ENCODE measurements around the gene THRA.

Gene THRA, protein sequence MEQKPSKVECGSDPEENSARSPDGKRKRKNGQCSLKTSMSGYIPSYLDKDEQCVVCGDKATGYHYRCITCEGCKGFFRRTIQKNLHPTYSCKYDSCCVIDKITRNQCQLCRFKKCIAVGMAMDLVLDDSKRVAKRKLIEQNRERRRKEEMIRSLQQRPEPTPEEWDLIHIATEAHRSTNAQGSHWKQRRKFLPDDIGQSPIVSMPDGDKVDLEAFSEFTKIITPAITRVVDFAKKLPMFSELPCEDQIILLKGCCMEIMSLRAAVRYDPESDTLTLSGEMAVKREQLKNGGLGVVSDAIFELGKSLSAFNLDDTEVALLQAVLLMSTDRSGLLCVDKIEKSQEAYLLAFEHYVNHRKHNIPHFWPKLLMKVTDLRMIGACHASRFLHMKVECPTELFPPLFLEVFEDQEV

DNA sequence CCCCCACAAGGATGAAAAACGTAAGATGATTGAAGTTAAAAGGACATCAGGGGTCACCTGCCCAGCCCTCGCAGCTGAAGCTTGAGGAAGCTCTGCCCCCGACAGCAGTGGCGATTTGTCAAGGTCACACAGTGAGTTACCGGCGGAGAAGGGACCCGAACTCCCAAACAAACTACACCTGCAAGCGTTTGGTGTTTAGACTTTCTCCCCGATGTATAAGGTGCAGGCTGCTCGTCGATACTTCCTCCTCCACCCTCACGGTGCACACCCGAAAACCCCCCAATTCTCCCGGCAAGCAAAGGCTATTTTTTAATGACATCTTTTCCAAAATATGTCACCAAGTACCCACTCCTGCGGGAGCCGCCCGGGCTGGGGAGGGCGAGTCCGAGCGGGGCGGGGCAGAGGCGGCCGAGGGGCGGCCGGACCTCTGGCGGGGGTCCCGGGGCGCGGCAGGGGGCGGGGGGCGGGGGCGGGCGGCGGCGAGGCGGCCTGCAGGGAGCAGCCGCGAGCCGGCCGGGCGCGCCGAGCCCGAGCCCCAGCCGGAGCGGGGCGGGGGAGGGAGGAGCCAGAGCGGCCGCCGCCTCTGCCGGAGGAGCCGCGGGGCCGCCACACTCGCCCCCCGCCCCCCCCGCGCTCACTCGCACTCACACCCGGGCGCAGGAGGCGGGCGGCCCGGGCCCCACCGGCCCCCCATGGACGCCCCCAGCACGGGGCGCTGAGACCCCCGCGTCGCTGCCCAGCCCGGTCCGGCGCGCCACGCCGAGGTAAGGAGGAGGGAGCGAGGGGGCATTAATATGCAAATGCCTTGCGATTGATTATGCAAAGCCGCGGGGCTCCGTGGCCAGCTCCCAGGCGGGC is at the start of gene THRA:
Gene THRA, plus strand, starts transcription at position 637 of the 858 bp plus-strand sequence. CDS start 11,524 bp downstream, outside the sequence.
- DNase-seq = peak; percentile 61 to 71

DNA sequence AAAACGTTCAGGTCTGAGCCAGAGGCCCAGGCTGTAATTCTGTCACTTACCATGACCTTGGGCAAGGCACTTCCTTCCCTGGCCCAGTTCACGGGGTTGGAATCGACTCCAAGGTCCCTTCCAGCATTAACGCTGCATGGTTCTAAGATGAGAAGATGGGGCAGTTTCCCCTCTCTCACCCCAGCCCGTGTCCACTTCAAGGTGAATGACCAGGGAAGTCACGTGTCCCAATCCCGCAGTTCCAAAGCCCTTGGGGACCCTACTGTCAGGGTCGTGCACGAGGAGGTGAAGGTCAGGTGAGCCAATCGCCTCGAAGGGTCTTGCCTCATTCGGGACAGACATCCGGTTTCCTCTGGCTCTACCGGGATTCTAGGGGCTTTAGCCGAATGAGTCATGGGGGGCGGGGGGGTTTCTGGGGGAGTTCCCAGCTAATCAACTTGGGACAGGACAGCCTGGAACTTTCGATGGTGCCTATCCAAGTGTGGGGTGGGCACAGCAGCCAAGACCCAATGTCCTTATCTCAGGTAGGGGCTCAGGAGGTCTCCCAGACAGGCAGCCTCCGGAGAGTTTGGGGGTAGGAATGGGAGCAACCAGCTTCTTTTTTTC is 48.3 kb upstream of the THRA start:
- DNase-seq = no peak

DNA sequence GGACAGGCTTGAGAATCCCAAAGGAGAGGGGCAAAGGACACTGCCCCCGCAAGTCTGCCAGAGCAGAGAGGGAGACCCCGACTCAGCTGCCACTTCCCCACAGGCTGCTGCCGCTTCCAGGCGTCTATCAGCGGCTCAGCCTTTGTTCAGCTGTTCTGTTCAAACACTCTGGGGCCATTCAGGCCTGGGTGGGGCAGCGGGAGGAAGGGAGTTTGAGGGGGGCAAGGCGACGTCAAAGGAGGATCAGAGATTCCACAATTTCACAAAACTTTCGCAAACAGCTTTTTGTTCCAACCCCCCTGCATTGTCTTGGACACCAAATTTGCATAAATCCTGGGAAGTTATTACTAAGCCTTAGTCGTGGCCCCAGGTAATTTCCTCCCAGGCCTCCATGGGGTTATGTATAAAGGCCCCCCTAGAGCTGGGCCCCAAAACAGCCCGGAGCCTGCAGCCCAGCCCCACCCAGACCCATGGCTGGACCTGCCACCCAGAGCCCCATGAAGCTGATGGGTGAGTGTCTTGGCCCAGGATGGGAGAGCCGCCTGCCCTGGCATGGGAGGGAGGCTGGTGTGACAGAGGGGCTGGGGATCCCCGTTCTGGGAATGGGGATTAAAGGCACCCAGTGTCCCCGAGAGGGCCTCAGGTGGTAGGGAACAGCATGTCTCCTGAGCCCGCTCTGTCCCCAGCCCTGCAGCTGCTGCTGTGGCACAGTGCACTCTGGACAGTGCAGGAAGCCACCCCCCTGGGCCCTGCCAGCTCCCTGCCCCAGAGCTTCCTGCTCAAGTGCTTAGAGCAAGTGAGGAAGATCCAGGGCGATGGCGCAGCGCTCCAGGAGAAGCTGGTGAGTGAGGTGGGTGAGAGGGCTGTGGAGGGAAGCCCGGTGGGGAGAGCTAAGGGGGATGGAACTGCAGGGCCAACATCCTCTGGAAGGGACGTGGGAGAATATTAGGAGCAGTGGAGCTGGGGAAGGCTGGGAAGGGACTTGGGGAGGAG is 47.5 kb upstream of the THRA start, which contains the start of gene CSF3:
Gene CSF3, plus strand, starts transcription at position 436 of the 993 bp plus-strand sequence. Its CDS starts 35 bp downstream, at position 471.
- no peak for DNase-seq

DNA sequence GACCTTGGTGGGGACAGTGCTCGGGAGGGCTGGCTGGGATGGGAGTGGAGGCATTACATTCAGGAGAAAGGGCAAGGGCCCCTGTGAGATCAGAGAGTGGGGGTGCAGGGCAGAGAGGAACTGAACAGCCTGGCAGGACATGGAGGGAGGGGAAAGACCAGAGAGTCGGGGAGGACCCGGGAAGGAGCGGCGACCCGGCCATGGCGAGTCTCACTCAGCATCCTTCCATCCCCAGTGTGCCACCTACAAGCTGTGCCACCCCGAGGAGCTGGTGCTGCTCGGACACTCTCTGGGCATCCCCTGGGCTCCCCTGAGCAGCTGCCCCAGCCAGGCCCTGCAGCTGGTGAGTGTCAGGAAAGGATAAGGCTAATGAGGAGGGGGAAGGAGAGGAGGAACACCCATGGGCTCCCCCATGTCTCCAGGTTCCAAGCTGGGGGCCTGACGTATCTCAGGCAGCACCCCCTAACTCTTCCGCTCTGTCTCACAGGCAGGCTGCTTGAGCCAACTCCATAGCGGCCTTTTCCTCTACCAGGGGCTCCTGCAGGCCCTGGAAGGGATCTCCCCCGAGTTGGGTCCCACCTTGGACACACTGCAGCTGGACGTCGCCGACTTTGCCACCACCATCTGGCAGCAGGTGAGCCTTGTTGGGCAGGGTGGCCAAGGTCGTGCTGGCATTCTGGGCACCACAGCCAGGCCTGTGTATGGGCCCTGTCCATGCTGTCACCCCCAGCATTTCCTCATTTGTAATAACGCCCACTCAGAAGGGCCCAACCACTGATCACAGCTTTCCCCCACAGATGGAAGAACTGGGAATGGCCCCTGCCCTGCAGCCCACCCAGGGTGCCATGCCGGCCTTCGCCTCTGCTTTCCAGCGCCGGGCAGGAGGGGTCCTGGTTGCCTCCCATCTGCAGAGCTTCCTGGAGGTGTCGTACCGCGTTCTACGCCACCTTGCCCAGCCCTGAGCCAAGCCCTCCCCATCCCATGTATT is 46.5 kb upstream of the THRA start:
- DNase-seq = no peak

DNA sequence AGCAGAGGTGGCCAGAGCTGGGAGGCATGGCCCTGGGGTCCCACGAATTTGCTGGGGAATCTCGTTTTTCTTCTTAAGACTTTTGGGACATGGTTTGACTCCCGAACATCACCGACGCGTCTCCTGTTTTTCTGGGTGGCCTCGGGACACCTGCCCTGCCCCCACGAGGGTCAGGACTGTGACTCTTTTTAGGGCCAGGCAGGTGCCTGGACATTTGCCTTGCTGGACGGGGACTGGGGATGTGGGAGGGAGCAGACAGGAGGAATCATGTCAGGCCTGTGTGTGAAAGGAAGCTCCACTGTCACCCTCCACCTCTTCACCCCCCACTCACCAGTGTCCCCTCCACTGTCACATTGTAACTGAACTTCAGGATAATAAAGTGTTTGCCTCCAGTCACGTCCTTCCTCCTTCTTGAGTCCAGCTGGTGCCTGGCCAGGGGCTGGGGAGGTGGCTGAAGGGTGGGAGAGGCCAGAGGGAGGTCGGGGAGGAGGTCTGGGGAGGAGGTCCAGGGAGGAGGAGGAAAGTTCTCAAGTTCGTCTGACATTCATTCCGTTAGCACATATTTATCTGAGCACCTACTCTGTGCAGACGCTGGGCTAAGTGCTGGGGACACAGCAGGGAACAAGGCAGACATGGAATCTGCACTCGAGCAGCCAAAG is 45.2 kb upstream of the THRA start:
- no peak for DNase-seq

DNA sequence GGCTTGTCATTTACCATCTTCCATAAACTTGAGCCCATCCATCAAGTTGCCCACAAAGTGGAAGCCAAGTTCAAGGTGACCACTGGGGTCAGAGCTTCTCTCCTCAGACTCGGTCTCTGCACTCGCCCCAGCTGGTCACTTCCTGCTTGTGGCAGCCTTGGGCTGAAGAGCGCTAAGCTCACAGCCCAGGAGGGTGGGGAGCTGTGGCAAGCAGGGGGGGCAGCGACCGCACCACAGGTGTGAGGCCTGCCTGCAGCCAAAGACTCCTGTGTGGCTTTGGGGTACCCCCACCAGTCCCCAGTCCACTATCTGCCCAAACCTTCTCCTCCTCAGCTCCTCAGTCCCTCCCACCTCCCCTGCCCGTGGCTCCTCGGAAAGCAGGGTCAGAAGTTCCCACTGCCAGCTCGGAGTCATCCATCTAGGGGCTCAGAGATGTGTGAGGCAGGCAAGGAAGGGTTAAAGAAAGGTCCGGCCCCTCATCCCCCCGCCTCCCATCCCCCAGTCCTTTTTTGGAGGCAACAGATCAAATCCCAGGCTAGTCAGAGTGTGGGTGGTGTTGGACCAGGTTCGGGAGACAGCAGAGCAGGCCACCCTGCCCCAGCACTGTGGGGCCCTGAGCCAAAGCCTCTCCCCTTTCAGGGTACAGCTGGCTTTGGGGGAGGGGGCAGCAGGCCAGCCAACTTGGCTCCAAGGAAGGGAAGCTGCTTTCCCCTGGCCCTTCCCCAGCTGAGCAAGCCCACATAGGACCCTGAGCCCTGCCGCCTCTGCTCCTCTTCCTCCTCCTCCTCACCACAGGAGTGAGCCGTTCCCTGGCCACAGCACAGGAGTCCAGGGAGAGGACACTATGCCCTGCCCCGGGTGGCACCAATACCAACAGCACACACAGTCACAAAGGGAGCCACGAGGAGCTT is 44.3 kb upstream of the THRA start:
- no peak for DNase-seq

DNA sequence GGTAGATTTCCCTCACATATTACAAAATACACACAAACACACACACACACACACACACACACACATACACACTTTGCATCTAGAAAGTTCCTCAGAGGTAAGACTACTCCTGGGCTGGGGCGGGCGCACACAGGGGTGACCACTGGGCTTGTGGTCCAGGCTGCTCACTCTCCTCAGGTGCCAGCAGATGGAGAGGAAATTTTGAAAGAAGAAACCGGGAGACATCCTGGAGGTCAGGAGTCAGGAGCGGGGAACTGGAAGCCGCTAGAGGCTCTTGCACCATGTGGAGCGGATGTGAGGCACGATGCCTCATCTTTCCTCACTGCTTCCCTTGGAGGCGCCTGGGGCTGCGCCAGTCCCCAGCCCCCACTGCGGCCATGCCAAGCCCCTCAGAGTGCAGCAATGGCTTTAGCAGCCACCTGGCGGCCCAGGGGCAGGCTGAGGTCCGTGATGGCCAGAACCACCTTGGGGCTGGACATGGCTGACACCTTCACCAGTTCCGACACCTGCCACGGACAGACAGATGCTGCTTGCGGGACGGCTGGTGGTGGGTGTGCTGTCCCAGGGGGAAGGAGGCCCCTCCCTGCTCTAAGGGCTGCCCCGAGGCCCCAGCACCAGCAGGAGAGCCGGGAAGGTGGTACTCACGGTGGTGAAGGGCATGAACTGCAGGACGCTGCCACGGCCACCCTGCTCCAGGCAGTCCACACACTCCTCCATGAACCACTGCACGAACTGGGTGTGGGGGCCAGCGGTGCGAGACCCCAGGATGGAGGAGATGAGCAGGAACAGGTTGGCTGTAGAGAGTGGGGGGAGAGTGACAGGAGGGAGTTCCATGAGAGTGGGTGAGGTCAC is 43.4 kb upstream of the THRA start:
- DNase-seq = no peak

DNA sequence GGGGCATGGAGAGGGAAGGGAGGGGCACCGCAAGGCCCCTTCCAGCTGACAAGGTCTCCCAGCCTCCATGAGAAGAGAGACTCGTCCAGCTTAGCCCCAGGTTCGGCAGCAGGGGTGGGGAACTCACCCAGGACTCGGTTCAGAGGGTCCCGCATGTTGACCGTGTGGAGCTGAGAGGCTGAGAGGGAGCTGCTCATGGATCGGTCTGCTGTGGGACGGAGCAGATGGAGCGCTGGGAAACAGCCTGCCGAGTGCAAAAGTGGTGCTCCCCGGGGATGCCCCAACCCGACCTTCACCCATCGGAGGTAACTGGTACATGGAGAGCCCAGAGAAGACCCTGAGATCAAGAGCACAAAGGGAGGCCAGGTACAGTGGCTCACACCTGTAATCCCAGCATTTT is 42.6 kb upstream of the THRA start:
- no peak for DNase-seq

DNA sequence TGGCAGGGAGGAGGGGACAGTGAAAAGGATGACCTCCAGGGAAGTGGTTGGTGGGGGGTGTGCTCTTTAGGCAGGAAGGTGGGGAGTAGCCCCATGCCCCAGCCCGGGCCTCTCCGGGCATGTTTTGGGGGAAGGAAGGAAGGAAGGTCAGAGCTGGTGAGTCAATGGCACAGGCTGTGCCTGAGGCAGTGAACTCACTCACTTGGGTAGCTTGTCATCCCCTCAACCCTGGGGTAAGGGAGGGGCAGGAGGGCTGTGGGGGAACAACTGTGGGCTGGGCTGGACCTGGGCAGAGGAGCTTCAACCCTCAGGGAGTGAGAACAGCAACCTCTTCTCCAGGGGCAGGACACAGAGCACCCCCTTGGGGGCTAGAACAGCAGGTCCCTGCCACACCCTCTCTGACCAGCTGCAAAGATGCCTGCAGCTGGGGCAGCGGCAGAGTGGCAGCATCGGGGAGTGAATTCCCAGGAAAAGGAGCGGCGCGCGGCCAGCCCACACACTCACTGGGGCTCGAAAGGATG is 41.3 kb upstream of the THRA start:
- no peak for DNase-seq

DNA sequence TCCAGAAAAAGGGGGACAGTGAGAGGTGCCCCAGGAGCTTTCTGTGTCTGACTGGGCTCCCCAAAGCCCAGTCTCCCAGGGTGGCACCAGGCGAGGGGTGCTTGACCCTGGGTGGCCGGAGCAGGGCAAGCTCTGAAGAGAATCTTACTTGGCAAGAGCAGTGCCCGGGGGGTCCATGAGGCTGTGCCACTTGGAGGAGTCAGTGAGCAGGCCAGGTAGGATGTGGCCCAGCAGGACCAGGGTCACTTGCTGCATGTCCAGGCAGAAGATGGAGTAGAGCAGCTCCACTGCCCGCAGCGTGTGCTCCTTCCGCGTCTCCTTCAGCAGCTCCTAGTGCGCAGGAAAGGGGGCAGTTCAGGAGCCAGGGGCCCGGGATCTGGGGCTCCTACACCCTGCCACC is 40.3 kb upstream of the THRA start:
- no peak for DNase-seq

DNA sequence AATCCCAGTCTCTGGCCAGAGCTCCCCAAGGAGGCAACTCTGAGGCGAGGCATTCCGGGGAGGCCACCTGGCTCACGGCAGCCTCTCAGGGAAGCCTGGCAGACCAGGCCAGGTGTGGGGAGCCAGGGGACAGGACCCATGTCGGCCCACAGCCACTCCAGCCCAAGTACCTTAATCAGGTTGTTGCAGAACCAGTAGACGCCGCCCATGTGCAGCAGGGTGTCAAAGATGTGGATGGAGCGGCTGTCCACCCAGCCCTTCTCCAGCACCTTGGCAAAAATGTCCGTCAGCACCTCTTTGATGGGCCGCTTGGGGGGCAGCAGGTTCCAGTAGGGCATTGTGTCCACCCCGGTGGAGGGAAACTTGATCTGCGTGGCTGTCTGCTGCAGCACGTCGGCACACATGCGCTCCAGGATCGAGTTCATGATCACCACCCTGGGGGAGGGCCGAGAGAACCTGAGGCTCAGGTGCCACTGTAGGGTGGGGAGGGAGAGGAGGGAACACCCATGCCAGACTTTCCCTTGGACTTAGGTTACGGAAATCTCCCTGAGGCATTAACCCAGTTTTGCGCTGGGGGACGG is 39.7 kb upstream of the THRA start:
- no peak for DNase-seq

DNA sequence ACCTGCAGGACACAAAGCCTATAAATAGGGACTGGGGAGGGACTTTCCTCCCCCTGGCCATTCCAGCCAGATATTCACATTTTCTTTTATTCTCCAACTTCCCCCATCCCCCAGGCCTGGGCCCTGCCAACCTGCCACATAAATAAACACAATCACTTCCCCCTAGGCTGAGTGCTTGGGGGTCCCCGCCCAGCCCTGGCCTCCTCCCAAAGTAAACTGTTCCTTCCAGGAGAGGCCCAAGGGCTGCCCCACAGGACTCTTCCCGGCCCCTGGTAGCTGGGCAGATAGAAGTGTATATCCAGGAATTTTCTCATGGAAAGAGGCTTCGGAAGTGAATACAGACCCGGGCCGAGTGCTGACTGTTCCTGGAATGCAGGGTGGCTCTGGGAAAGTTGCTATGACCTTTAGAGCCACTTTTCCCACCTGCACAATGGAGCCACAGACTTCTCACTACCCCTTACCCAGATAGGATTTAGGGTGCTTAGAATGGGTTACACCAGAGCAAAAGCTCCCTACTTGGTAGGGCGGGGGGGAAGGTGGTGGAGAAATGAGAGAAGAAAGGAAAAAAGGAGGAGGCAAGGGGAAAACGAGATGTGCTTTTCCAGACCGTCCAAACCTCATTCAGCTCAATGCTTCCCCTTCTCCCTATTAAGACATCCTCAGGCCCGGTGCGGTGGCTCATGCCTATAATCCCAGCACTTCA is 39.0 kb upstream of the THRA start:
- no peak for DNase-seq

DNA sequence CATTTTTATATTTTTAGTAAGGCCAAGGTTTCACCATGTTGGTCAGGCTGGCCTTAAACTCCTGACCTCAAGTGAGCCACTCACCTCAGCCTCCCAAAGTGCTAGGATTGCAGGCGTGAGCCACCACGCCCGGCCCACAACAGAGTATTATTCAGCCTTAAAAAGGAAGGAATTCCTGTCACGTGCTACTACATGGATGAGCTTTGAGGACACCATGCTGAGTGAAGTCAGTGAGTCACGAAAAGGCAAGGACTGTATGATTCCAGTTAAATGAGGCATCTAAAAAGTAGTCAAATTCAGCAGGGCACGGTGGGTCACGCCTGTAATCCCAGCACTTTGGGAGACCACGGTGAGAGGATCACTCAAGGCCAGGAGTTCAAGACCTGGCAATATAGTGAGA is 37.9 kb upstream of the THRA start:
- no peak for DNase-seq

DNA sequence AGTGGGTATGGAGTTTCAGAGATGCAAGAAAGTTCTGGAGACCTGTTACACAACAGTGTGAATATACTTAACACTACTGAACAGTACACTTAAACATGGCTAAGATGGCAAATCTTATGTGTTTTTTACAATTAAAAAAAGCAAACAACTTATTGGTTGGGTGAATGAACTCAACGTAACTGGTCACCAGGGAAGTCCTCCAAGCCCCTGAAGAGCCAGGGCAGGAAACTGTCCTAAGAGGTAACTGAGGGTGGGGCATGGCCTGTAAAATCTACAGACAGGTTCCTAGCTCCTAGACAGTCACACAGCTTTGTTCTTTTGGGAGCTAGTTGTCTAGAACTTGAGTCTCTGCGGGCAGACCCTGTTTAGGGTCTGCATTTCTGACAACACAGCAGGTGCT is 37.2 kb upstream of the THRA start:
- no peak for DNase-seq

DNA sequence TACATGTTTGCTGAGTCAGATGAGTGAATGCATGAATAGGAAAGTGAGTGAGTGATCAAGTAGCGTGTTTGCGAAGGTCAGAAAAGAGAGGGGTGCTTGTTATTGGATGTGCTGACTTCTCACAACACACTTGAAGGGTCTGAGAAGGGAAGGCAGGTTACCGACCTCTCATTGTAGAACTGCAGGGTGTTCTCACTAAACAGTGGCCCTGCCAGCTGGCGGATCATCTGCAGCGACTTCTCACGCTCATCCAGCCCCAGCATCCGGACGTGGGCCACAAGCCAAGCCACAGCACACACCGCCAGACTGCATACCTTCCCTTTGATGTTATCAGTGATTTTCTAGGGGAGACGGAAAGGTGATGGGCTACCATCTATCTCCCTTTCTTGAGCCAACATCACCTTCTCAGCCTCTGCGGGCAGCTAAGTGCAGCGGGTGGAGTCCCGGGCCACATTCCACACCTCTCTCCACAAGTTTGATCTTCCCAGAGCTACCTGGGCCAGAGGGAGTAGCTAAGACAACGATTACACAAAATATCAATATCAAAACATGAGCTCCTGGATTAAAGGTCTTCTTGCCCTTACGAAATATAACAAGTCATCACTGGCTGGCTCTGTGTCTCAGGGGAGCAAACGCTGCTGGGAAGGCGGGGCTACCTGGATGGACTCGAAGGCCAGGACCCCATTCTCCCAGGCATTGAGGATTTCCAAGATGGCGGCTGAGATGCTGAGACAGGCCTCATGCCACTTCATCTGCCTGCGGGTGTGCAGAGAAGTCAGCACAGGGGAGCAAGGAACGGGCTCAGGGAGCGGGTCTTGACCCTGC is 36.6 kb upstream of the THRA start:
- peak; percentile 13 to 40 for DNase-seq

Data from stimulated activated CD4-positive, alpha-beta T cell treated with anti-CD3 and anti-CD28 coated beads, Interleukin-4, amount 100 ng/mL, for 4 hours (primary cell).